Fibroblast of lung (primary cell): ENCODE data around the gene TBC1D30. TPM values are rescaled to one million over a fixed set of nuclear protein-coding genes. Genes with fewer than 3 reads are reported as not detected.

Experiments
- DNase-seq, 2 donors: peaks; one replicate each; pipeline versions ENCODE4 v3.0.0 to v3.0.0-alpha.2; 2010; ENCODE audit warnings: low read depth in 2 of 2
- H2AFZ ChIP-seq: 2 replicates; pipeline ENCODE4 v1.5.1; 2012; ENCODE audit warnings: low read length, control low read depth, inconsistent platforms
- H3K27ac ChIP-seq: 2 replicates; pipeline ENCODE4 v1.5.1; 2011; ENCODE audit warnings: low read length, control low read depth; ENCODE audit not compliant: insufficient read depth
- H3K27me3 ChIP-seq: 2 replicates; pipeline ENCODE4 v1.5.1; 2011; ENCODE audit warnings: mild to moderate bottlenecking, low read length; ENCODE audit not compliant: control insufficient read depth, insufficient read depth
- H3K36me3 ChIP-seq: 2 replicates; pipeline ENCODE4 v1.5.1; 2011; ENCODE audit warnings: low read length; ENCODE audit not compliant: control insufficient read depth, insufficient read depth
- H3K4me1 ChIP-seq: 2 replicates; pipeline ENCODE4 v1.5.1; 2011; ENCODE audit warnings: low read length; ENCODE audit not compliant: control insufficient read depth, insufficient read depth; ENCODE audit errors: extremely low read depth
- H3K4me2 ChIP-seq: 2 replicates; pipeline ENCODE4 v1.5.1; 2011; ENCODE audit warnings: low read length, control low read depth; ENCODE audit not compliant: insufficient read depth; ENCODE audit errors: extremely low read depth
- H3K4me3 ChIP-seq, 4 experiments: fragments of 200-600 bp in 1 of 4; sonication (generic) in 1 of 4; replicated peaks in 1 of 4; 2 replicates each; pipeline ENCODE4 v1.5.1; 2011 to 2016; ENCODE audit warnings: low read length in 4 of 4, low read depth in 3 of 4, mild to moderate bottlenecking in 3 of 4, control low read depth in 2 of 4, inconsistent platforms in 1 of 4, mixed read lengths in 1 of 4; ENCODE audit not compliant: insufficient read depth in 1 of 4; ENCODE audit errors: control extremely low read depth in 1 of 4
- H3K79me2 ChIP-seq: 2 replicates; pipeline ENCODE4 v1.5.1; 2012; ENCODE audit warnings: mild to moderate bottlenecking, low read length, inconsistent platforms; ENCODE audit not compliant: control insufficient read depth, insufficient read depth
- H3K9ac ChIP-seq: 2 replicates; pipeline ENCODE4 v1.5.1; 2011; ENCODE audit warnings: mild to moderate bottlenecking, low read length, control low read depth; ENCODE audit not compliant: insufficient read depth
- H3K9me3 ChIP-seq: 2 replicates; pipeline ENCODE4 v1.5.1; 2012; ENCODE audit warnings: low read depth, low read length; ENCODE audit not compliant: control insufficient read depth, insufficient read depth
- H4K20me1 ChIP-seq: 2 replicates; pipeline ENCODE4 v1.5.1; 2011; ENCODE audit warnings: low read length; ENCODE audit not compliant: control insufficient read depth, insufficient read depth; ENCODE audit errors: extremely low read depth
- EZH2 ChIP-seq: IDR thresholded peaks from 2 replicates; pipeline ENCODE4 v1.5.1; 2012; ENCODE audit warnings: low read length, control low read depth, mild to moderate bottlenecking; ENCODE audit errors: missing control alignments
- polyA plus RNA-seq, 2 donors: library from polyadenylated mRNA; depleted of rRNA in 1 of 2; stranded (reverse) in 1 of 2; unstranded in 1 of 2; fragments of >200 nt; gene quantifications; 2 replicates each; pipeline ENCODE4 v1.2.1, GENCODE V29; 2011 to 2012; ENCODE audit warnings: missing spikeins in 1 of 2
- total RNA-seq: library from RNA; depleted of rRNA; stranded (reverse); fragments of >200 nt; gene quantifications from 2 replicates; pipeline ENCODE4 v1.2.1, GENCODE V29; 2014
- TF ChIP-seq, protein P1 (sequence below), 2 donors: IDR thresholded peaks in 1 of 2; conservative IDR thresholded peaks in 1 of 2; 1 replicate in 1 of 2; 2 replicates in 1 of 2; pipeline ENCODE4 v1.5.1; 2011 to 2012; ENCODE audit warnings: low read length in 2 of 2, control low read depth in 1 of 2, inconsistent platforms in 1 of 2, low read depth in 1 of 2, mild to moderate bottlenecking in 1 of 2

The TBC1D30 gene
- total and polyA plus RNA-seq, 2 donors (not counting 1 experiment from before 2014, with no cell fraction given), result 0.24 to 0.66 TPM

DNA sequence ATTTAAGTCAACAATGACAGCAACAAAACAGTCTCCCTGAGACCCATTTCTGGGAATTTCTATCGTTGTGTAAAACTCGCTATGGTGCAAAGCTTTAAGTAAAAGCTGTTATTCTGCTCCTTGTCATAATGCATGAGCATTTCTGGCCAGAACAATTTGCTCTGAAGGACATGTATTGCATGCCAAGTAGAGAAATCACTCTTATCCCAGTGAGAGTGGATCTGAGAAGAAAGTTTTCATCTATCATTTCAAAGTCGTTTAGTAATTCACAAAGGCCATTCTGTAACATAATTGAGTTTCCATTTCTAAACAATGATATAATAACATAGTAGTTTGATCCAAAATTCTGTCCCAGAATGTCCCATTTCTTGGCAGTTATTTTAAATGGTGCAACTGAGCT, 86.6 kb downstream of the TBC1D30 start:
- no peaks in the 10 kb centered on the region for H4K20me1 ChIP-seq
- no peaks in the 10 kb centered on the region for H3K27me3 ChIP-seq
- TF ChIP-seq, protein P1, sequence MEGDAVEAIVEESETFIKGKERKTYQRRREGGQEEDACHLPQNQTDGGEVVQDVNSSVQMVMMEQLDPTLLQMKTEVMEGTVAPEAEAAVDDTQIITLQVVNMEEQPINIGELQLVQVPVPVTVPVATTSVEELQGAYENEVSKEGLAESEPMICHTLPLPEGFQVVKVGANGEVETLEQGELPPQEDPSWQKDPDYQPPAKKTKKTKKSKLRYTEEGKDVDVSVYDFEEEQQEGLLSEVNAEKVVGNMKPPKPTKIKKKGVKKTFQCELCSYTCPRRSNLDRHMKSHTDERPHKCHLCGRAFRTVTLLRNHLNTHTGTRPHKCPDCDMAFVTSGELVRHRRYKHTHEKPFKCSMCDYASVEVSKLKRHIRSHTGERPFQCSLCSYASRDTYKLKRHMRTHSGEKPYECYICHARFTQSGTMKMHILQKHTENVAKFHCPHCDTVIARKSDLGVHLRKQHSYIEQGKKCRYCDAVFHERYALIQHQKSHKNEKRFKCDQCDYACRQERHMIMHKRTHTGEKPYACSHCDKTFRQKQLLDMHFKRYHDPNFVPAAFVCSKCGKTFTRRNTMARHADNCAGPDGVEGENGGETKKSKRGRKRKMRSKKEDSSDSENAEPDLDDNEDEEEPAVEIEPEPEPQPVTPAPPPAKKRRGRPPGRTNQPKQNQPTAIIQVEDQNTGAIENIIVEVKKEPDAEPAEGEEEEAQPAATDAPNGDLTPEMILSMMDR (conservative IDR thresholded peaks at IDR 0.05 in 1 of 2, IDR thresholded peaks at IDR 0.05 in 1 of 2; ENCODE audit: low read depth in 1 of 2, low read length in 2 of 2), result no peak
- TF ChIP-seq EZH2, result no peak
- H3K9ac ChIP-seq, result no peak overlapping the region
- no peak overlapping the region for H3K4me3 ChIP-seq
- H2AFZ ChIP-seq, result no peak overlapping the region
- no peak for DNase-seq
- no peaks in the 10 kb centered on the region for H3K4me1 ChIP-seq
- H3K9me3 ChIP-seq, result no peaks in the 10 kb centered on the region
- no peak overlapping the region for H3K27ac ChIP-seq
- no peaks in the 10 kb centered on the region for H3K36me3 ChIP-seq
- no peak overlapping the region for H3K4me2 ChIP-seq
- no peaks in the 10 kb centered on the region for H3K79me2 ChIP-seq

DNA sequence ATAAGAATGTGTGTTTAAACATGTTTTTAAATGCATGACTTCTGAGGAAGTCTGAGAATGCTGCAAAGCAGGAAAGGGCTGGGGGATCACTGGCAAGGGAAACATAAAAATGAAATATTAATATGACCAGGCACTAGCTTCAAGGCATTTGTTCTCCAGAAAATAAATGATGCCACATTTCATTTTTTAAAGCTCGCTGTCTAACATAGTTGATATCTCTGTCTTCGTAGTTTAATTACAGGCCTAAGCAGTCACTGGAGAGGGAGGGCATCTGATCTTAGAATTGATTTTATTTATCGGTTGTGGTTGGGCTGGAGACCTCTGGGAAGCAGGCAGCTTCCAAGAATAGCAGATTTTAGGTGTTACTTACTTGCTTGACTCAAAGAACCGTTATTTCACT, 87.5 kb downstream of the TBC1D30 start:
- Histone ChIP-seq H3K79me2 (no peaks in the 10 kb centered on the region), H4K20me1 (no peaks in the 10 kb centered on the region), H3K9ac (no peak overlapping the region), H3K36me3 (no peaks in the 10 kb centered on the region), H3K9me3 (no peaks in the 10 kb centered on the region), H3K4me2 (no peak overlapping the region), H3K4me3 (no peak overlapping the region), H3K27ac (no peak overlapping the region), H3K27me3 (no peaks in the 10 kb centered on the region), H2AFZ (no peak overlapping the region), H3K4me1 (no peaks in the 10 kb centered on the region)
- DNase-seq, result no peak
- TF ChIP-seq EZH2, result no peak
- TF ChIP-seq, protein P1 (conservative IDR thresholded peaks at IDR 0.05 in 1 of 2, IDR thresholded peaks at IDR 0.05 in 1 of 2; ENCODE audit: low read depth in 1 of 2, low read length in 2 of 2), result no peak

DNA sequence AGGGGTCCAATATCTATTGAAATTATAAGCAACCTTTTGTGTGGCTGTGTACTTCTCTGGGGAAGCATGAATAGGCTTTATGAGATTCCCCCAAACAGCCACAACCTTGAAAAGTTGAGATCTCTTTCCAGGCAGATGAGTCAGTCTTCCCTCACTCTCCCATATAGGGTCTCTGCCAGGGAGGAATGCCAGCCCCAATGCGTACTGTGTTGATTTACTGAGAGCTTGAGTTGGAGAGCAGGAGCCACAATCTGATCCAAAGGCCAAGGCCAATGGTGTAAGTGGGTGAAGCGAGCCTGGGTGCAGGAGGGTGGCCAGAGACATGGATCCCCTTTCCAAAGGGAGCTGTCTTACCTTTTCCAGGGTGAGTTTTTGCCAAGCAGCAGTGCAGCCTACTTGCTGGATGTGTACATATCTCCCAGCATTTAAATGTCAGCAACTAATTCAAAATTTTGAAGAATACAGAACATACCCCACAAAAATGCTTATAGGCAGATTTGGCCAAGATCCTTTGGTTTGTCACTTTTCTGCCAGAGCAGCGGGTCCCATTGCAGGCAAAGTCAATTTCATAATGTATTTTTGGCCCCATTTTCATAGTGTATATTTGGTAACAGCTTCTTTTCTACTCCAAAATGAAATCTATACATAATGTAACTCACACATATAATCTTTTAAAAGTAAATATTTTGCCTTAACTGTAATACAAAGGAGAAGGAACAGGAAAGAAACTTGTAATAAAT, 88.2 kb downstream of the TBC1D30 start:
- H3K4me1 ChIP-seq, result no peaks in the 10 kb centered on the region
- DNase-seq, result peak; percentile 47 to 56
- H3K9ac ChIP-seq, result no peak overlapping the region
- TF ChIP-seq, protein P1 (conservative IDR thresholded peaks at IDR 0.05 in 1 of 2, IDR thresholded peaks at IDR 0.05 in 1 of 2; ENCODE audit: low read depth in 1 of 2, low read length in 2 of 2), result no peak
- no peak for TF ChIP-seq EZH2
- H3K27me3 ChIP-seq, result no peaks in the 10 kb centered on the region
- no peaks in the 10 kb centered on the region for H3K9me3 ChIP-seq
- no peak overlapping the region for H3K4me2 ChIP-seq
- no peaks in the 10 kb centered on the region for H3K79me2 ChIP-seq
- H3K27ac ChIP-seq, result no peak overlapping the region
- H4K20me1 ChIP-seq, result no peaks in the 10 kb centered on the region
- no peaks in the 10 kb centered on the region for H3K36me3 ChIP-seq
- H2AFZ ChIP-seq, result no peak overlapping the region
- H3K4me3 ChIP-seq, result no peak overlapping the region
